H9 (cell line): ENCODE data around the gene ECE2. TPM values are rescaled to one million over a fixed set of nuclear protein-coding genes. Genes with fewer than 3 reads are reported as not detected.

ENCODE experiments used
- DNase-seq: peaks from one replicate; pipeline ENCODE4 v3.0.0-alpha.2; 2017
- H2AFZ ChIP-seq: one replicate; pipeline ENCODE4 v1.6.1; 2013; ENCODE audit warnings: mild to moderate bottlenecking, low read length, control low read depth, moderate library complexity
- H2AK5ac ChIP-seq: 2 replicates; pipeline ENCODE4 v1.6.1; 2013; ENCODE audit warnings: low read length, control low read depth, mixed read lengths; ENCODE audit not compliant: insufficient read length
- H2BK120ac ChIP-seq: one replicate; pipeline ENCODE4 v1.6.1; 2013; ENCODE audit warnings: low read depth, mild to moderate bottlenecking, low read length, control low read depth, inconsistent platforms; ENCODE audit not compliant: poor library complexity, severe bottlenecking
- H2BK12ac ChIP-seq: 2 replicates; pipeline ENCODE4 v1.6.1; 2013; ENCODE audit warnings: low read length, control low read depth, mixed read lengths, low read depth; ENCODE audit not compliant: insufficient read length
- H2BK15ac ChIP-seq: 2 replicates; pipeline ENCODE4 v1.6.1; 2013; ENCODE audit warnings: low read depth, low read length, control low read depth
- H2BK20ac ChIP-seq: one replicate; pipeline ENCODE4 v1.6.1; 2013; ENCODE audit warnings: low read depth, mild to moderate bottlenecking, low read length, control low read depth, inconsistent platforms; ENCODE audit not compliant: poor library complexity, severe bottlenecking
- H2BK5ac ChIP-seq: 2 replicates; pipeline ENCODE4 v1.6.1; 2013; ENCODE audit warnings: low read length, control low read depth, mixed read lengths; ENCODE audit not compliant: insufficient read length
- H3K14ac ChIP-seq: 2 replicates; pipeline ENCODE4 v1.6.1; 2013; ENCODE audit warnings: low read length, control low read depth; ENCODE audit not compliant: insufficient read depth
- H3K18ac ChIP-seq: 2 replicates; pipeline ENCODE4 v1.6.1; 2013; ENCODE audit warnings: low read depth, mild to moderate bottlenecking, mixed read lengths, low read length, control low read depth; ENCODE audit not compliant: insufficient read length
- H3K23ac ChIP-seq: 2 replicates; pipeline ENCODE4 v1.6.1; 2013; ENCODE audit warnings: low read length, control low read depth, mixed read lengths, low read depth; ENCODE audit not compliant: insufficient read length
- H3K23me2 ChIP-seq: 2 replicates; pipeline ENCODE4 v1.6.1; 2013; ENCODE audit warnings: low read depth, mild to moderate bottlenecking, mixed read lengths, low read length, control low read depth; ENCODE audit not compliant: insufficient read length, poor library complexity, severe bottlenecking
- H3K27ac ChIP-seq: 2 replicates; pipeline ENCODE4 v1.5.1; 2013; ENCODE audit warnings: low read length, control low read depth, mixed read lengths, low read depth; ENCODE audit not compliant: insufficient read length
- H3K27me3 ChIP-seq: 2 replicates; pipeline ENCODE4 v1.6.1; 2013; ENCODE audit warnings: low read length, control low read depth, inconsistent platforms; ENCODE audit not compliant: insufficient read depth
- H3K4ac ChIP-seq: 2 replicates; pipeline ENCODE4 v1.6.1; 2013; ENCODE audit warnings: low read depth, mild to moderate bottlenecking, control low read depth, inconsistent platforms, low read length, moderate library complexity
- H3K4me1 ChIP-seq: 2 replicates; pipeline ENCODE4 v1.6.1; 2013; ENCODE audit warnings: low read length, control low read depth, inconsistent platforms; ENCODE audit not compliant: insufficient read depth
- H3K4me2 ChIP-seq: 2 replicates; pipeline ENCODE4 v1.6.1; 2013; ENCODE audit warnings: low read length, control low read depth, mixed read lengths; ENCODE audit not compliant: insufficient read length, insufficient read depth
- H3K56ac ChIP-seq: 2 replicates; pipeline ENCODE4 v1.6.1; 2013; ENCODE audit warnings: low read depth, mild to moderate bottlenecking, mixed read lengths, low read length, control low read depth; ENCODE audit not compliant: insufficient read length
- H3K79me1 ChIP-seq: 2 replicates; pipeline ENCODE4 v1.6.1; 2013; ENCODE audit warnings: low read depth, mild to moderate bottlenecking, moderate library complexity, low read length, control low read depth, inconsistent platforms; ENCODE audit not compliant: insufficient read depth, poor library complexity, severe bottlenecking
- H3K79me2 ChIP-seq: 2 replicates; pipeline ENCODE4 v1.6.1; 2013; ENCODE audit warnings: low read length, control low read depth, inconsistent platforms; ENCODE audit not compliant: insufficient read depth
- H3K9ac ChIP-seq: 2 replicates; pipeline ENCODE4 v1.6.1; 2013; ENCODE audit warnings: low read length, control low read depth, mixed read lengths; ENCODE audit not compliant: insufficient read length; ENCODE audit errors: extremely low read depth
- H3K9me3 ChIP-seq: one replicate; pipeline ENCODE4 v1.6.1; 2013; ENCODE audit warnings: low read depth, low read length, inconsistent platforms; ENCODE audit not compliant: control insufficient read depth
- H3T11ph ChIP-seq: one replicate; pipeline ENCODE4 v1.6.1; 2013; ENCODE audit warnings: mild to moderate bottlenecking, low read length, control low read depth, inconsistent platforms
- H4K20me1 ChIP-seq: one replicate; pipeline ENCODE4 v1.6.1; 2013; ENCODE audit not compliant: control insufficient read depth, insufficient read length, insufficient read depth
- H4K5ac ChIP-seq: 2 replicates; pipeline ENCODE4 v1.6.1; 2013; ENCODE audit warnings: low read depth, mild to moderate bottlenecking, mixed read lengths, low read length, control low read depth; ENCODE audit not compliant: insufficient read length
- H4K8ac ChIP-seq: replicated peaks from 2 replicates; pipeline ENCODE4 v1.6.1; 2013; ENCODE audit warnings: low read length, control low read depth, mixed read lengths, low read depth; ENCODE audit not compliant: insufficient read length
- H4K91ac ChIP-seq: 2 replicates; pipeline ENCODE4 v1.6.1; 2013; ENCODE audit warnings: low read depth, mild to moderate bottlenecking, moderate library complexity, mixed read lengths, low read length, control low read depth; ENCODE audit not compliant: insufficient read length
- H3K27ac Mint-ChIP-seq, 3 experiments: 2 replicates in 2 of 3; 3 replicates in 1 of 3; pipeline ENCODE4 v1.8.0; 2020 to 2021; ENCODE audit warnings: mixed read lengths in 3 of 3, mild to moderate bottlenecking in 1 of 3, moderate library complexity in 1 of 3
- H3K27me3 Mint-ChIP-seq: 2 replicates; pipeline ENCODE4 v1.8.0; 2021; ENCODE audit warnings: low read depth, mild to moderate bottlenecking, moderate library complexity, mixed read lengths
- H3K36me3 Mint-ChIP-seq, 3 experiments: 2 replicates in 2 of 3; 3 replicates in 1 of 3; pipeline ENCODE4 v1.8.0; 2020 to 2021; ENCODE audit warnings: low read depth in 3 of 3, mixed read lengths in 3 of 3; ENCODE audit not compliant: insufficient read depth in 1 of 3
- H3K4me1 Mint-ChIP-seq, 2 experiments: 2 replicates each; pipeline ENCODE4 v1.8.0; 2020; ENCODE audit warnings: mixed read lengths in 2 of 2
- H3K4me3 Mint-ChIP-seq, 2 experiments: 2 replicates in 1 of 2; 3 replicates in 1 of 2; pipeline ENCODE4 v1.8.0; 2020 to 2021; ENCODE audit warnings: mild to moderate bottlenecking in 2 of 2, mixed read lengths in 2 of 2, moderate library complexity in 1 of 2
- H3K9me3 Mint-ChIP-seq, 2 experiments: 2 replicates in 1 of 2; 3 replicates in 1 of 2; pipeline ENCODE4 v1.8.0; 2020; ENCODE audit warnings: mild to moderate bottlenecking in 2 of 2, mixed read lengths in 2 of 2, moderate library complexity in 1 of 2
- WGBS: extraction: QIAGEN DNeasy Blood & Tissue Kit; methylation state at CpG from one replicate; pipeline ENCODE4 v1.1.7; 2013; ENCODE audit warnings: missing lambda C conversion rate, low lambda C conversion rate, mixed read lengths; ENCODE audit not compliant: insufficient read length; ENCODE audit errors: extremely low coverage; 5-methylcytosine and 5-hydroxymethylcytosine counted together
- total RNA-seq: library from RNA; stranded (reverse); gene quantifications from 2 replicates; pipeline ENCODE4 v1.2.1, GENCODE V29; 2021
- TF ChIP-seq, protein P1 (sequence below): fragments of 200-600 bp; sonication (generic); conservative IDR thresholded peaks from 3 replicates; pipeline ENCODE4 v1.8.0; 2021; ENCODE audit warnings: antibody characterized with exemption, mild to moderate bottlenecking

ECE2 gene
- total RNA-seq, 1 experiment from 2014 or later: not detected

DNA sequence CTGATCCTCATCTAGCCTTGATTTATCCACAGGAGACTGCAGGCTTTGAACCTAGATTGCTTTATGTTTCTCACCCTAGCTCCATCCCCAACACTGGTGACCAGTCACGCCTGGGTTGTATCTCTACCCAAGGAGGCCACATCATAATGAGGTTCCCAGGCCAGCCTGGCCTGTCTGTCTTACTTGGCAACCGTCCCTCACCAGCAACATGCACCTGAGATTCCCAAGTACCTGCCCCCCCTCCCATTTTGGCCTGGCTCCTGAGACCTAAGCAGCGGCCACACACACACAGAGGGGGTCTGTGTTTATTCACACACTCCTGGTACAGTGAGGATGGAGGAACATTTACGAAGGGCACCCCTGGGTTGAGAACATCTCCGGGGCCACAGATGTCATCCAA, 16.9 kb upstream of the ECE2 start:
- no peak overlapping the region for H3T11ph ChIP-seq
- no peaks in the 10 kb centered on the region for H3K79me1 ChIP-seq
- no peak overlapping the region for H4K8ac ChIP-seq
- H3K4me1 Mint-ChIP-seq: peaks cover 19 to 21% of the 10 kb centered on the region in 2 experiments
- no peak overlapping the region for H4K5ac ChIP-seq
- no peak overlapping the region for H3K56ac ChIP-seq
- H2AFZ ChIP-seq: no peak overlapping the region
- no peak overlapping the region for H2BK15ac ChIP-seq
- TF ChIP-seq, protein P1, sequence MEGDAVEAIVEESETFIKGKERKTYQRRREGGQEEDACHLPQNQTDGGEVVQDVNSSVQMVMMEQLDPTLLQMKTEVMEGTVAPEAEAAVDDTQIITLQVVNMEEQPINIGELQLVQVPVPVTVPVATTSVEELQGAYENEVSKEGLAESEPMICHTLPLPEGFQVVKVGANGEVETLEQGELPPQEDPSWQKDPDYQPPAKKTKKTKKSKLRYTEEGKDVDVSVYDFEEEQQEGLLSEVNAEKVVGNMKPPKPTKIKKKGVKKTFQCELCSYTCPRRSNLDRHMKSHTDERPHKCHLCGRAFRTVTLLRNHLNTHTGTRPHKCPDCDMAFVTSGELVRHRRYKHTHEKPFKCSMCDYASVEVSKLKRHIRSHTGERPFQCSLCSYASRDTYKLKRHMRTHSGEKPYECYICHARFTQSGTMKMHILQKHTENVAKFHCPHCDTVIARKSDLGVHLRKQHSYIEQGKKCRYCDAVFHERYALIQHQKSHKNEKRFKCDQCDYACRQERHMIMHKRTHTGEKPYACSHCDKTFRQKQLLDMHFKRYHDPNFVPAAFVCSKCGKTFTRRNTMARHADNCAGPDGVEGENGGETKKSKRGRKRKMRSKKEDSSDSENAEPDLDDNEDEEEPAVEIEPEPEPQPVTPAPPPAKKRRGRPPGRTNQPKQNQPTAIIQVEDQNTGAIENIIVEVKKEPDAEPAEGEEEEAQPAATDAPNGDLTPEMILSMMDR: no peak
- H4K91ac ChIP-seq: no peak overlapping the region
- peaks cover 0 to 8% (median 2%) of the 10 kb centered on the region in 3 experiments; a peak in 3 of 7 replicates for H3K36me3 Mint-ChIP-seq
- no peak overlapping the region for H3K27ac ChIP-seq
- H2BK120ac ChIP-seq: no peak overlapping the region
- no peak overlapping the region for H2BK12ac ChIP-seq
- H3K27ac Mint-ChIP-seq: no peak overlapping the region
- H3K79me2 ChIP-seq: no peaks in the 10 kb centered on the region
- H3K18ac ChIP-seq: no peak overlapping the region
- no peak overlapping the region for H2BK20ac ChIP-seq
- H2BK5ac ChIP-seq: no peak overlapping the region
- H3K14ac ChIP-seq: no peak overlapping the region
- H3K23me2 ChIP-seq: peaks cover 21% of the 10 kb centered on the region
- no peaks in the 10 kb centered on the region for H3K4me1 ChIP-seq
- peaks cover 14% of the 10 kb centered on the region; the same call in 1 of the 2 replicates for H3K27me3 ChIP-seq
- no peak overlapping the region for H3K23ac ChIP-seq
- peak overlapping the region; percentile 21 for H3K4me2 ChIP-seq
- H3K9ac ChIP-seq: no peak overlapping the region
- H3K9me3 Mint-ChIP-seq: no peaks in the 10 kb centered on the region
- no peaks in the 10 kb centered on the region for H4K20me1 ChIP-seq
- peaks cover 59% of the 10 kb centered on the region for H3K27me3 Mint-ChIP-seq
- DNase-seq: no peak
- no peak overlapping the region for H2AK5ac ChIP-seq
- WGBS: no CpG with 5 or more reads among the region's 5 CpGs
- H3K4ac ChIP-seq: no peak overlapping the region
- no peaks in the 10 kb centered on the region for H3K9me3 ChIP-seq
- H3K4me3 Mint-ChIP-seq: peak overlapping the region; percentile 62 to 68; a peak in 2 of 5 replicates
